A204.1 (cell line): Measurements from ENCODE around the gene SYCP1.
"Not testable (repeated sequence)": the region's sequence is repeated elsewhere in the genome, so short reads cannot be mapped to it uniquely, and the experiment has no call there.

Experiments used
- FAIRE-seq: peaks from 2 replicates; lab custom pipeline; 2012; peaks lifted over from hg19 to GRCh38; lab: Jason Lieb, UNC

Gene SYCP1

GRCh38 chr1:114854693-114855320 lies at the start of gene SYCP1:
Gene SYCP1 (plus strand): TSS chr1:114854863. CDS start chr1:114855465, 602 bp downstream.
- FAIRE-seq: no peak

GRCh38 chr1:114819869-114820268 lies 34.8 kb upstream of the SYCP1 start:
- no peak for FAIRE-seq

- no peak for FAIRE-seq
These were observed 34.3 kb upstream of the SYCP1 start for GRCh38 chr1:114820392-114820791.

GRCh38 chr1:114821978-114822377 lies 32.7 kb upstream of the SYCP1 start:
- no peak for FAIRE-seq

DNA sequence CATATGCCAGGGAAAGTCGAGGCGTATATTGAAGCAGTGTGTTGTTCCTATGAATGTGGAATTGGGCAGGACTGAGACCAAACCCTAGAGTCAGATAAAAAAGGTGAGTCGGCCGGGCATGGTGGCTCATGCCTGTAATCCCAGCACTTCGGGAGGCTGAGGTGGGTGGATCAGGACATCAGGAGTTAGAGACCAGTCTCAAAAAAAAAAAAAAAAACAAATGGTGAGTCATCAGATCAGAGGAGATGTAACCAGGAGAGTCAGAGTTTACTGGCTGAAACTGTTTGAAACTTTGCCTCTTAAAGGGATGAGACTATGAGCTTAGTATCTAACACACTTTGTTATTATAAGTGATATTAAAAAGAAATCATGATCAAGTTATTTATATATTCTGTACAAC lies 26.4 kb upstream of the SYCP1 start:
- FAIRE-seq: no peak

DNA sequence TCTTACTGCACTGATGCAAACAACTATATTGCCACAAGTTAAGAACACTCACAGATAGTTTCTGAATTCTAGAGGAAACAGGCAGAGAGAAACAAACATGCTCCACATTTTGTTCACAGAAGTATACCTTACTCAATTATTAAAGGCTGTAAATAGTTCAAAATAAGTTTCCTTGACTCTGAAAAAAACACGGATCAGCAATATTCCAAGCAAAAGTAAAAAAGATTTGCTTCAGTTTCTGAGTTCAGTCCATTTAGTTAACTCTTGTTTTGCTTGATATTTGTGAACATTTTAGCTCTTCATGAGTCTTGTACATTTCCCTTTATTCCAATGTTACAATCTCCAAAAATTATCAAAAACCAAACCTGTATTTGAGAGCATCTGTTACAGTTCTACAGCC lies 24.6 kb upstream of the SYCP1 start:
- FAIRE-seq: not testable (repeated sequence)

GRCh38 chr1:114831276-114831994 lies 23.2 kb upstream of the SYCP1 start:
- no peak for FAIRE-seq

GRCh38 chr1:114832057-114832456 lies 22.6 kb upstream of the SYCP1 start:
- no peak for FAIRE-seq

DNA sequence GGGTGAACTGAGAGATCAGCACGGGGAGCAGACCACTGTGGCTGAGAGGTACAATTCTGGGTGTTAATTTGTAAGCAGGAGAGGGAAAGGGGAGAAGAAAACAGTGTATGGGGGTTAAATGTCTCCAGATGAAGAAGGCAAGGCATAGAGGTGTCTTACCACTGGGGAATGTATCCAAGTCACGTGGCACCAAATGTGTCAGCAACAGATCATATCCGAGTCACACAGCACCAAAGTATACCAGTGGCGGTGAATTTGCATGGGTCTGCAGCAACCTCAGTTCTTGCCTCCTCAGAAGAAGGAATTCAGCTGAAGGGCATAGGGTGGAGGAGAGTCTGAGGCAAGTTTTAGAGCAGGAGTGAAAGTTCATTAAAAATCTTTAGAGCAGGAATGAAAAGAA lies 21.2 kb upstream of the SYCP1 start:
- no peak for FAIRE-seq

DNA sequence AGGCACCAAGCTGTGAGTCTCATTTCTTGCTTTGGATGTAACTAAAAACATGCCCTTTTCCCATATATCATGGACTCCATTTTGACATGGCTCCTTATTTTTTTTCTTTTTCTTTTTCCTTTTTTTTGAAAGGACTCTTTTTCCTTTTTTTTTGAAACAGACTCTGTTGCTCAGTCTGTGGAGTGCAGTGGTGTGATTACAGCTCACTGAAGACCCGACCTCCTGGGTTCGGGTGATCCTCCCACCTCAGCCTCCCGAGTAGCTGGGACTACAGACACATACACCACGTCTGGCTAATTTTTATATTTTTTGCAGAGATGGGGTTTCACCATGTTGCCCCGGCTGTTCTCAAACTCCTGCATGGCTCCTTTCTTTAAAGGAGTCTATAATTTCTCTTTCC lies 10.4 kb upstream of the SYCP1 start:
- no peak for FAIRE-seq

DNA sequence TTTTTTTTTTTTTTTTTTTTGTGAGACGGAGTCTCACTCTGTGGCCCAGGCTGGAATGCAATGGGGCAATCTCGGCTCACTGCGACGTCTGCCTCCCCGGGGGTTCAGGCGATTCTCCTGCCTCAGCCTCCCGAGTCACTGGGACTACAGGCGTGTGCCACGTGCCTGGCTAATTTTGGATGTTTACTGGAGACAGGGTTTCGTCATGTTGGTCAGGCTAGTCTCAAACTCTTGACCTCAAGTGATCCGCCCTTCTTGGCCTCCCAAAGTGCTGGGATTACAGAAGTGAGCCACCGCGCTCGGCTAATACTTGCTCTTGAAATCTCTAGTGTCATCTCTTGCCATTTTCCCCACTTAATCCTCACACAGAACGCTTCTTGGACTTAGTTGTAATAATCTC lies 1.1 kb upstream of the SYCP1 start:
- no peak for FAIRE-seq

DNA sequence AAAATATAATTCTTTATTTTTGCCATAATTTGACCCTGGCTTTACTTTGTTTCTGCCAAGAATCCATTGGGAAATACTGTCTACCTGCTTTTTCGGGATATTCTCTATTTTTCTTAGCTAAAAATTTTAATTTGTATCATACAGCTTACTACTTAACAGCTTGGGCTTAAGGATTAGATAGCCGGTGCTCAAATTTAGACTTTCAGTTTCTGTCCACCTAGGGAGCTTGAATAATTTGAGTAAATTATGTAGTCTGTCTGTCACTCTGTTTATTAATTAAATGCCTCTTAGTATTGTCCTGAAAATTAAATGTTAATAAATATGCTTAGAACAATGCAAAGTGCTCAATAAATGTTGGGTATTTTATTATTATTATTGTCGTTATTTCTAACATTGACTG lies 6.7 kb downstream of the SYCP1 start:
- no peak for FAIRE-seq

- FAIRE-seq: no peak
These were observed 37.7 kb downstream of the SYCP1 start for GRCh38 chr1:114892194-114892918.

GRCh38 chr1:114896795-114897194 lies 42.1 kb downstream of the SYCP1 start:
- FAIRE-seq: no peak

GRCh38 chr1:114901814-114902213 lies 47.2 kb downstream of the SYCP1 start:
- FAIRE-seq: no peak

GRCh38 chr1:114902343-114902742 lies 47.7 kb downstream of the SYCP1 start:
- FAIRE-seq: no peak

GRCh38 chr1:114903480-114903879 lies 48.8 kb downstream of the SYCP1 start:
- no peak for FAIRE-seq

- FAIRE-seq: not testable (repeated sequence)
These were observed 61.1 kb downstream of the SYCP1 start for GRCh38 chr1:114915720-114916119.

GRCh38 chr1:114926607-114927006 lies 71.9 kb downstream of the SYCP1 start:
- no peak for FAIRE-seq

DNA sequence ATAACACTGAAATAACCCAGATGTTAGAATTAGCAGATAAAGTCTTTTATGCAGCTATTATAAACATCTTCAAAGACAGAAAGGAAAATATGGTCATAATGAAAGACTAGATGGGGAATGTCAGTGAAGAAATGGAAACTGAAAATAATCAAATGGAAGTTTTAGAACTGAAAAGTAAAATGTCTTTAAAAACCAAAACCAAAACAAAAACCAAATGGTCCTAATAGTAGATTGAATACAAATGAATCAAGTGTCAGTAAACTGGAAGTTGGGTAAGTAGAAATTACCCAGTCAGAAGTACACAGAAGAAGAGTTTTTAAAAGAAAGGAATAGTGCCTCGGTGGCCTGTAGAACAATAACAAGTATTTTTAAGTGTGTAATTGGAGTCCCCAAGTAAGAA lies 72.7 kb downstream of the SYCP1 start:
- no peak for FAIRE-seq

GRCh38 chr1:114956570-114956969 lies 101.9 kb downstream of the SYCP1 start:
- no peak for FAIRE-seq

GRCh38 chr1:114959423-114959822 lies 104.8 kb downstream of the SYCP1 start:
- no peak for FAIRE-seq

DNA sequence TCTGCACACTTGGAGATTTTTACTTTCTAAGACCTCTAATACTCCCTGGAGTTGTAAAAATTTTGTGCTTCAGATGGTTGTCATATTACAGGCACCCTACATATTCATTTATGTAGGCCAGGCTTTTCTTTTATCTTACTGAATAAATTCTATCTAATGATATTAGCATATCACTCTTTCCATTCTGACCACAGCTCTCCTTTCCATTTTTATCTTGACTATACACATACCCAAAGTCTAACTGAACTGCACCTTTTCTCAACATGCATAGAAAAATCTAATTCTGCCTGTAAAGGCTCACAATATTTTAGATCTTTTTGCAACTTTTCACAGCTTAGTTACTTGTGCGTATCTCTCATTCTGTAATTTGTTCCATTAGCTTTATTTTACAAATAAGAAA lies 122.2 kb downstream of the SYCP1 start:
- no peak for FAIRE-seq
